ENCODE measurements around the gene SLC4A5.

DNA sequence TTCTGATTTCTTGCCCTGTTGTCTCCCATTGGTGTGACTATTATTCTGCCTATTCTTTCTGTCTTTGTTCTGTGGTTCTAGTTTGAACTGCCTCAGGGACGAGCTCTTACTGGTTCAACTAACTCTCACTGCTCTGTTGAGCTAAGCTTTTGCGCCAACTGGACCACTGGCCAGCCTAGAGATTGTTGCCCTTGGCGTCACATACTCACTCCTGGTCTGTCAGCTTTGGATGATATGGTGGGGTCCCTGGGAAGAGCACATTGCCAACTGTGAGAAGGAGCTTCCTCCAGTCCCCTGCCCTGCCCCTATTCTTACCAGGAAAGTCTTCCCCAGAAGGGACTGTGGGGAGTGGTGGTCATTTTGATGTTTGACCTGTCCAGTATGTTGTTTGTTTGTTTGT is 138.8 kb downstream of the SLC4A5 start:
- TF ChIP-seq SUZ12 (IDR thresholded peaks at IDR 0.05; ENCODE audit: extremely low read depth, insufficient read depth, insufficient read length) (no peak), ZNF274 (IDR thresholded peaks at IDR 0.05; ENCODE audit: low read depth, low read length) (no peak), YY1 (IDR thresholded peaks at IDR 0.05; ENCODE audit: insufficient read depth, insufficient read length) (no peak)

Measured in NT2/D1 (cell line).